SU-DHL-6 (cell line): ENCODE data around the gene CRYZ.

Source experiments
- EZH2phosphoT487 ChIP-seq: fragments of 200-600 bp; sonication (generic), shearing (Covaris generic); conservative IDR thresholded peaks from 2 replicates; pipeline ENCODE4 v1.6.1; 2018; ENCODE audit warnings: mild to moderate bottlenecking, antibody characterized with exemption, low read length, moderate library complexity, mixed read lengths
- TF ChIP-seq, protein P1 (sequence below): fragments of 200-600 bp; sonication (generic); IDR thresholded peaks from one replicate; pipeline ENCODE4 v1.5.1; 2017; ENCODE audit warnings: antibody characterized with exemption, mild to moderate bottlenecking, low read length, moderate library complexity; ENCODE audit not compliant: insufficient read depth, poor library complexity, severe bottlenecking

- TF ChIP-seq, protein P1, sequence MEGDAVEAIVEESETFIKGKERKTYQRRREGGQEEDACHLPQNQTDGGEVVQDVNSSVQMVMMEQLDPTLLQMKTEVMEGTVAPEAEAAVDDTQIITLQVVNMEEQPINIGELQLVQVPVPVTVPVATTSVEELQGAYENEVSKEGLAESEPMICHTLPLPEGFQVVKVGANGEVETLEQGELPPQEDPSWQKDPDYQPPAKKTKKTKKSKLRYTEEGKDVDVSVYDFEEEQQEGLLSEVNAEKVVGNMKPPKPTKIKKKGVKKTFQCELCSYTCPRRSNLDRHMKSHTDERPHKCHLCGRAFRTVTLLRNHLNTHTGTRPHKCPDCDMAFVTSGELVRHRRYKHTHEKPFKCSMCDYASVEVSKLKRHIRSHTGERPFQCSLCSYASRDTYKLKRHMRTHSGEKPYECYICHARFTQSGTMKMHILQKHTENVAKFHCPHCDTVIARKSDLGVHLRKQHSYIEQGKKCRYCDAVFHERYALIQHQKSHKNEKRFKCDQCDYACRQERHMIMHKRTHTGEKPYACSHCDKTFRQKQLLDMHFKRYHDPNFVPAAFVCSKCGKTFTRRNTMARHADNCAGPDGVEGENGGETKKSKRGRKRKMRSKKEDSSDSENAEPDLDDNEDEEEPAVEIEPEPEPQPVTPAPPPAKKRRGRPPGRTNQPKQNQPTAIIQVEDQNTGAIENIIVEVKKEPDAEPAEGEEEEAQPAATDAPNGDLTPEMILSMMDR, result no peak
- no peak for TF ChIP-seq EZH2phosphoT487
Measured at GRCh38 chr1:74693473-74693872, 39.4 kb downstream of the CRYZ start.
